ENCODE results near the gene TBC1D32.
"Not testable (repeated sequence)": the region's sequence is repeated elsewhere in the genome, so short reads cannot be mapped to it uniquely, and the experiment has no call there.

TBC1D32 gene, protein sequence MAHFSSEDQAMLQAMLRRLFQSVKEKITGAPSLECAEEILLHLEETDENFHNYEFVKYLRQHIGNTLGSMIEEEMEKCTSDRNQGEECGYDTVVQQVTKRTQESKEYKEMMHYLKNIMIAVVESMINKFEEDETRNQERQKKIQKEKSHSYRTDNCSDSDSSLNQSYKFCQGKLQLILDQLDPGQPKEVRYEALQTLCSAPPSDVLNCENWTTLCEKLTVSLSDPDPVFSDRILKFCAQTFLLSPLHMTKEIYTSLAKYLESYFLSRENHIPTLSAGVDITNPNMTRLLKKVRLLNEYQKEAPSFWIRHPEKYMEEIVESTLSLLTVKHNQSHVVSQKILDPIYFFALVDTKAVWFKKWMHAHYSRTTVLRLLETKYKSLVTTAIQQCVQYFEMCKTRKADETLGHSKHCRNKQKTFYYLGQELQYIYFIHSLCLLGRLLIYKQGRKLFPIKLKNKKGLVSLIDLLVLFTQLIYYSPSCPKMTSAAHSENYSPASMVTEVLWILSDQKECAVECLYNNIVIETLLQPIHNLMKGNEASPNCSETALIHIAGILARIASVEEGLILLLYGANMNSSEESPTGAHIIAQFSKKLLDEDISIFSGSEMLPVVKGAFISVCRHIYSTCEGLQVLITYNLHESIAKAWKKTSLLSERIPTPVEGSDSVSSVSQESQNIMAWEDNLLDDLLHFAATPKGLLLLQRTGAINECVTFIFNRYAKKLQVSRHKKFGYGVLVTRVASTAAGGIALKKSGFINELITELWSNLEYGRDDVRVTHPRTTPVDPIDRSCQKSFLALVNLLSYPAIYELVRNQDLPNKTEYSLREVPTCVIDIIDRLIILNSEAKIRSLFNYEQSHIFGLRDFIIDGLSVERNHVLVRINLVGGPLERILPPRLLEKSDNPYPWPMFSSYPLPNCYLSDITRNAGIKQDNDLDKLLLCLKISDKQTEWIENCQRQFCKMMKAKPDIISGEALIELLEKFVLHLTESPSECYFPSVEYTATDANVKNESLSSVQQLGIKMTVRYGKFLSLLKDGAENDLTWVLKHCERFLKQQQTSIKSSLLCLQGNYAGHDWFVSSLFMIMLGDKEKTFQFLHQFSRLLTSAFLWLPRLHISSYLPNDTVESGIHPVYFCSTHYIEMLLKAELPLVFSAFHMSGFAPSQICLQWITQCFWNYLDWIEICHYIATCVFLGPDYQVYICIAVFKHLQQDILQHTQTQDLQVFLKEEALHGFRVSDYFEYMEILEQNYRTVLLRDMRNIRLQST
- total RNA-seq = 0.86 to 8.0 (median 4.9) reads per million in 18 experiments

DNA sequence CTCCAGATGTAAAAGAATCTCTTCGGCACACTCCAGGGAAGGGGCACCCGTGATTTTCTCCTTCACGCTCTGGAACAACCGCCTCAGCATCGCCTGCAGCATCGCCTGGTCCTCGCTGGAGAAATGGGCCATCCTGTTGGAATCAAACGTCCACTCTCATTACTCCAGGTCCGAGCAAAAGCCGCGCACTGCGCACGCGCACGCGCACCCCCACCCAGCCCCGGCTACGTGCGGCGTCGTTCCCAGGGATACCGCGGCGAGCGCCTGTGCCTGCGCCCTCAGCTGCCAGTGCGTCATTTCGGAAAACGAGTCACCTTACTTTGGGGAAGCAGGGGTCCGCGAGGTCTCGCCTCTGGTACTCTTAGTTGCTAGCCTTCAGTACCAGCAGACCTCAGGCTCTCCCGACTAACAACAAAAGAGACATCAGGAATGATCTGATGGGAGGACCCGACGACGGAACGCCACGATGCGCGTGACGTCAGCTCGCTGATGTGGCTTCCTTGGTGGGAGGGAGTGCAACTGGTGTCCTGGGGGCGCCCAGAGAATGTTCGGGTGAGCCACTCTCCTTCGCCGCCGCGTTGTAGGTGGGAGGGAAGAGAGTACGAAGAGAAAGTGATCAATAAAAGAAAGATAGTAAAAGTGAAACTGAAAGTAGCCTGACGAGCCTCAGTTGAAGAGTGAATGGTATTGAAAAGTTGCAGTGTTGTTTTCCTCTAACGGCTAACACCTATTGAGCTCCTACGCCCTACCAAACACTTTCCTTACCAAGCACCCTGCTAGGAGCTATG lies at the start of gene TBC1D32:
Gene TBC1D32 (minus strand): TSS at position 182 of the 788 bp plus-strand sequence. CDS start 50 bp downstream, at position 132.
- DNase-seq = peak; percentile 90 to 93

DNA sequence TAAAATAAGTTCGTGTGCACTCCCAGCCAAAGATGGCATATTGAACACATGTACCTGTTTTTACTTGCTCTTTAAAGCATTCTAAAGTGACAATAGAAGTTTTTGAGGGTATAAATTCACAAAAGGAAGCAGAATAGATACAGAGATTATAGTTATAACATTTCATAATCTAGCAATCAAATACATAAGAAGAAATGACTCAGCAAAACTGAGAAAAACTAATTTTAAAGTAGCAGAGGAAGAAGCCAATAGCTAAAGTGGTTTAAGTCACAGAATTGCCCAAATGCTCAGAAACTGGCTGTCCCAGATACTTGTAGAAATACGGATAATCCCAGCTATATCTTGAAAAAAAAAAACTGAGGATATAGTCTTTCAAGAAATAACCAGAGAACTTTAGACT lies 49.2 kb upstream of the TBC1D32 start:
- DNase-seq = no peak

DNA sequence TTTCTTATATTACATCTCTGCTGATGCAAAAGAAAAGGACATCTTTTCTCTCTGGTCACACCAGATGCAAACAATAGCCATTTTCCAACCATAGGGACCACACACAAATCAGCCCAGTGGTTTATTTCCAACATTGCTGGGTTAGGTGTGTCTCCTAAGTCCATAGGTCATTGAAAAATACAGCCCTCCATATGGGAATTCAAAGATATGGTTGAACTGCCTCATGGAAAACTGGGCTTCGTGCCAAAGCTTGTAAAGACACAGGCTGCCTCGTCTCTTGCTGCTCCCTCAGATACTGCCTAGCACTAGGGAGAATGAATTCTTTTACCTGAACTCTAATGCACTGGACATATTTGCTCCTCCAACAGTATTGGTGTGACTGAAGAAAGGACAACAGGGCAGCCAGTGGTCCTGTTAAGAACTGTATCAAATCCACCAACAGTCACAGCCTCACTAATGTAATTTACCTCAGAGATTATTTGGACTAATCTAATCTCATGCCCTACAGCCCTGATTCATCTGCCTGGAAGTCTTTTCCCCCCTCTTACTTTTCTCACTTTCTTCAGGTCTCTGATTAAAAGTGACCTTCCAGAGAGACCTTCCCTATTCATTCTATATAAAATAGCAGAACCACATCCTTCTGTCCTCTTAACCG lies 48.3 kb upstream of the TBC1D32 start:
- no peak for DNase-seq

DNA sequence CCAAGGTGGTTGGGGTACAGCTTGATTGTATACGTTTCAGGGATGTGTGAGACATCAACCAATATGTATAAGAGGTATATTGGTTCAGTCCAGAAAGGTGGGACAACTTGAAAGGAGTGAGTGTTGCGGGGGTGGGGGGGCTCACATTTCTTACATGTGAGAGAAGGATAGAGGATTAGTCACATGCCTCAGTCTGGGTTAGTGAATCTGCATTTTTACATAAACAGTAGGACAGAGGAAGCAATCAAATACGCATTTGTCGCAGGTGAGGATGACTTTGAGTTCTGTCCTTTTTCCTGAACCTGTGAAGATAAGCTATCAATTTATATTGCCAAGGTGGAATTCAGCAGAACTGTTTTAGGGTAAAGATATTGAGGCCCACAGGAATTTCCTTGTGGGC lies 42.1 kb upstream of the TBC1D32 start:
- DNase-seq = no peak

DNA sequence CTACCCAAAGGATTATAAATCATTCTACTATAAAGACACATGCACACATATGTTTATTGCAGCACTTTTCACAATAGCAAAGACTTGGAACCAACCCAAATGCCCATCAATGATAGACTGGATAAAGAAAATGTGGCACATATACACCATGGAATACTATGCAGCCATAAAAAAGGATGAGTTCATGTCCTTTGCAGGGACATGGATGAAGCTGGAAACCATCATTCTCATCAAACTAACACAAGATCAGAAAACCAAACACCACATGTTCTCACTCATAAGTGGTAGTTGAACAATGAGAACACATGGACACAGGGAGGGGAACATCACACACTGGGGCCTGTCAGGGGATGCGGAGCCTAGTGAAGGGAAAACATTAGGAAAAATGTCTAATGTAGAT lies 39.9 kb upstream of the TBC1D32 start:
- not testable (repeated sequence) for DNase-seq

DNA sequence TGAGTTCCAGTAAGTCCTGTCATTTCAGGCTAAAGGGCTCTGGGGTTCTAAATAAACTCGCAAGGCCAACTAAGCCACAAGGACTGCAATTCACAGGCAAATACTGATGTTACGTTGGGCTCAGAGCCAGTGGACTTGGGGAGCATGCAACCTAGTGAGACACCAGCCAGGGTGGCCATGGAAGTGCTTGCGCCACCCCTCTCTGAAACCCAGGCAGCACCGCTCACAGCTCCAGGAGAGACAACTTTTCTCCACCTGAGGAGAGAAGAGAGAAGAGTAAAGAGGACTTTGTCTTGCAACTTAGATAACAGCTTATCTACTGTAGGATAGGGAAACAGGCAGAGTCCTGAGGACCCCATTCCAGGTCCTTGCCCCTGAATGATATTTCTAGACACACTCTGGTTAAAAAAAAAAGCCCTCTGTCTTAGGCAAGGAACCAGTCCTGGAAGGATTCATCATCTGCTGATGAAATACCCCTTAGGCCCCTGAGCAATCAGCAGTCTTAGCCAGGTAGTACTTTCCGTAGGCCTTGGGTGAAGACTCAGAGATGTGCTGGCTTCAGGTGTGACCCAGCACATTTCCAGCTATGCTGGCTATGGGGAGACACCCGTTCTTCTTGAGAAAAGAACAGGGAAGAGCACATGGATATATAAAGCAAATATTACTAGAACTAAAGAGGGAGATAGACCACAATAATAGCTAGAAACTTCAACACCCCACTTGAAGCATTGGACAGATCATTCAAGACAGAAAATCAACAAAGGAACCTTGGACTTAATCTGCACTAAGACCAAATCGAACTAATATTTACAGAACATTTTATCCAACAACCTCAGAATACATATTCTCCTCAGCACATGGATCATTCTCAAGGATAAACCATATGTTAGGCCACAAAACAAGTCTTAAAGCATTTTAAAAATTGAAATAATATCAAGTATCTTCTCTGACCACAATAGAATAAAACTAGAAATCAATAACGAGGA lies 31.5 kb upstream of the TBC1D32 start:
- no peak for DNase-seq

DNA sequence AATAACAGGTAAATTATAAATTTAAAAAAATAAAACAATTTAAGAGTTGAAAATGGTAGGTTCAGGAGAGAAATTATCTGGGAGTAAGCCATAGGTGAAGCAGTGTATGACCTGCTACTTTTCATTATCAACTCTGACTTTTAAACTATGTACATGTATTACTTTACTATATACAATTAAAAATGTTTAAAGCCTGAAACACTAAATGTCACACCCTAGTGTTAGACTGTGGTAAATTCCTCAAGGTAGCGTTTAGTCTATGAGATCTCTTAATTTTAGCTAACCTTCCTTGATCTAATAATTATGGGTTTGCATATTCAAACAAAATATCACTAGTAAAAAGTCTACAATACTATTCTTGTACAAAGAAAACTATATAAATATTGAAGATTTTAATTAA lies 22.3 kb upstream of the TBC1D32 start:
- no peak for DNase-seq

DNA sequence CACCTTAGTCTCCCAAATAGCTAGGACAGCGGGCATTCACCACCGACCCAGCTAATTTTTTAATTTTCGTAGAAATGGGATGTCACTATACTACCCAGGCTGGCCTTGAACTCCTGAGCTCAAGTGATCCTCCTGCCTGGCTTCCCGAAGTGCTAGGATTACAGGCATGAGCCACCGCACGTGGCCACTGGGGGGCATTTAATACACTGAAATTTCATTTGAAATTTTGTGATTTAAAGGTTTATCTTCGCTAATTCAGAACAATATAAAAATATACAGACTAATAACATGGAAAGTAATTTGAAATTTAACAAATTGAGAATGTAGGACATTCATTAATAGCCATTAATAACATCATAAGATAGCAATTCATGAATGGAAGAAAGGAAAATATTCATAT lies 20.5 kb upstream of the TBC1D32 start:
- DNase-seq = no peak

DNA sequence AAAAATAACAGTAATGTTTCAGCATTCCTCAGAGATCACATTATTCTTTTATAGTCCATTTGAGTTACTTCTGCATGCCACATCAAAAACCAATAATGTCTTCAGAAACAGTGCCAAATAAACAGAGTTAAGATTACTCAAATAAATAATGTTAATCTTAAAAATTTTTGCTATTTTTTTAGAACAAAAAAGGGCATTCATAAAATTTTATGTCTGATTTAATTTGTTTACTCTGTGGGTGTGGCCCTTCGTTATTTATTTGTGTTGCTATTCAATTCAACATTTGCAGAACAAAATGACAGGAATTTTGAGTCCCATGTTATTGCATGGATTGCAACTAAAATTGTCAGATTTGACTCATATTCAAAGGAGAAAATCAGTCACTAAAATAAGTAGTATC lies 18.7 kb upstream of the TBC1D32 start:
- no peak for DNase-seq

DNA sequence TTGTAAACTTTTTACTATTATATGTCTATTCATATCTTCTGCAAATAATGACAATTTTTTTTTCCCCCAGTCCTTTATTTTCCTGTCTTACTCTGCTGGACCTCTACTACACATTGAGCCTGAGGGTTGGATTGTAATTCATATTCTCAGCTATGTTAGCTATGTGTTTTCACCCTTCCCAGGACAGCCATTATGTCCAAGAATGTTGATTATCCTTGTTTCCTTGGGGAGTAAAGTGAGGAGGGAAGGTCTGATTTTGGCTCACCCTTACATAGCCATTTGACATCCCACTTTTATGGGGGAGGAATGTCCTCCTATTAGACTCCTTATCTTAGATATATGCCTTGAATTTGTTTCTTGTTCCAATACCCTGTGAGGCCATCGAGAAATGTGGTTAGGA lies 17.6 kb upstream of the TBC1D32 start:
- DNase-seq = no peak

DNA sequence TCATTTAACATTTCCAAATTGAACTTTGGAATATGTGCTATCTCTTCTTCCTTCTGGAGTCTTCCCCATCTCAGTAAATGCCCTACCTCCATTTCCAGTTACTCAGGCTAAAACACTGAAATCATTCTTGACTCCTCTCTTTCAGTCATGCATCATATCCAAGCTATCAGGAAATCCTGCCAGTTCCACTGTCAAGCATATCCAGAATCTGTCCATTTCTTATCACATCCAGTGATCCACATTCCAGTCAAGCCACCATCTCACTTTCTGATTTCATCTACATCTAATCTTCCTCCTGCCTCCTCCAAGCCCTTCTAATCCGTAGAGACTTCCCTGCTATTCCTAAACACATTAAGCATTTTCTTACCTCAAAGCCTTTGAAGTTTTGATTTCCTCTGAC lies 15.3 kb upstream of the TBC1D32 start:
- DNase-seq = no peak

DNA sequence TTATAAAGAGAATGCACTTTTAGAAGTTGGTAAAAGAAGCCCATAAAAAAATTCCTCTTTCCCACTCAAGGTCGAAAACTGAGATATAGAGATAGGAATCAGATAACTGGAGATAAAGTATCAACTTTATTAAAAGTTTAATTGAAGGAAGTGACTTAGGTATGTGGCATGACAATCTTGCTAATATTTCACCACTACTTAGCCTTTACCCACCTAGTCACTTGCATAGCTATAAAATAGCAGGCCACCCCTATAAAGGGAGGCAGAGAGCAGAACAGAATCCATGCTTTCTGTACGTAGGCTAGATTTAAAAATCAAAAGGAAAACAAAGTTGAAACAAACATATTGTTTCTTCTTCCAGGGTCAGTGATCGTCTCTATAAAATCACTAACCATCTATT lies 13.2 kb upstream of the TBC1D32 start:
- DNase-seq = no peak

DNA sequence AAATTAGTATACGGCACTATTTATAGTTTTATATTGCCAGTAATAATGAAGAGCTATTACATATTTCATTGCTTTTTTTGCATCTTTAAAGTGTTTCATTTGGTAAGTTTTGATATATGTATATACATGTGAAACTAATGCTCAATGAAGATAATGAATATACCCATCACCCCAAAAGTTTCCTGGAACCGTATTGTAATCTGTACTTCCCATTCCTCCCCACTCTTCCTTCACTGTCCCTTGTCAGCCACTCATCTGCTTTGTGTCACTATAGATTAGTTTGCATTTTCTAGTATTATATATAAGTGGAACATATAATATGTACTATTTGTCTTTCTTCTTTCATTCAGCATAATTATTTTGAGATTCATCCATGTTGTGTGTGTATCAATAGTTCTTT lies 10.3 kb upstream of the TBC1D32 start:
- DNase-seq = no peak

DNA sequence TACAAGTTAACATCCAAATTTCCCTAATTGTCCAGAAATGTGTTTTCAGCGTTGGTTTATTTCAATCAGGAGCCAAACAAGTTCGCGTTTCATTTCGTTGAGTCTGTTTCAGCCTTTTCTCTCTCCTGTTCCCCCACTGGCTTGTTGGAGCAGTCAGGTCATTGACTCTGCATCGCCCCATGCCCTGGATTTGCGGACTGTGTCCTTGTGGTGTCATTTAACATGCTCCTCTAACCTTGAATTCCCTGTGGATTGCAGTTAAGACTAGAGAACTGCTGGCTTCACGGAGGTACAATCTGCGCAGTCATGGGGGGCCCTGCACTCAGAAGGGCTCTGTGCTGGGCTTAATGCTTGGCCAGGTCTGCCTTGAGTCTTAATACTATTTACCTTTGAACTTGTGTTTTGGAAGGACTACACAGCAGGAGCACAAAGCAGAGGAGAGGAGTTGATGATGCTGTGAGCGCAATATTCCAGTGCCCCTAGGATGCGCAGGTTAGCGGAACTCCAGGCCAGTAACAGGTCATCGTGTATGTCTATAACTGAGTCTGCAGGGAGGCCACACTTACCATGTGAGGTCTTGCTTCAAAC lies 5.5 kb upstream of the TBC1D32 start:
- no peak for DNase-seq

DNA sequence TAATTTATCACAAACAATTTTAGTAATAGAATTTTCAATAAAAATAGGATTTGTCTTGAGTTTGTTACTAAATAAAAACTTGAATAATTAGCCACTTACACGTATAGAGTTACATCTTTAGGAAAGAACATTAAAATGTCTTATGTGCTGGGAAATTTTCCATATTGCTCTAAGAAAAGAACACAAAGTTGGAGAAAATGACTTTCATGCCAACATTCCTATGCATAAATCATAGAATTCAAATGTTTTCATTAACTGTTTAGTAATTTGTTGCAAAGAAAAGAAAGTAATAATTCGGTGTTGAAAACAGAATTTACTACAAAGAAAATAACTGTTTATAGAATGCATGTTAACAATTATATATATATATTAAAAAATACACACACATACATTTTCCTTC lies 4.7 kb upstream of the TBC1D32 start:
- DNase-seq = no peak

DNA sequence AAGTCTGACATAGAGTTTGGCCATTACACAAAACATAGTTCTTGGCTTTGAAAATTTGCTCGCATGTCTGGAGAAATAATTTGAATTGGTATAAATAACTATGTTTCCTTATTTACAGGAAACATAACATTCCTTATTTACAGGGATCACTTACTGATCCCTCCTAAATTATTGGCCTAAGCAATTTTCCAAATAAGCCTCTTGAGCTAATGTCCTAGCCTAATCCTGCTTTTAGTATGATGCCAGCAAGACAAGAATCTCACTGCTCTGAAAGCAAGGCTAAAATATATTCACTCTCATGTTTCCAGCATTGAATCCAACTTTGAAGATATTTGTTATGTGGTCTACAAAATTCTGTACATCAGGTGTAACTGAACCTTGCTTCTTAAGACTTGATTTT lies 4.1 kb upstream of the TBC1D32 start:
- no peak for DNase-seq

DNA sequence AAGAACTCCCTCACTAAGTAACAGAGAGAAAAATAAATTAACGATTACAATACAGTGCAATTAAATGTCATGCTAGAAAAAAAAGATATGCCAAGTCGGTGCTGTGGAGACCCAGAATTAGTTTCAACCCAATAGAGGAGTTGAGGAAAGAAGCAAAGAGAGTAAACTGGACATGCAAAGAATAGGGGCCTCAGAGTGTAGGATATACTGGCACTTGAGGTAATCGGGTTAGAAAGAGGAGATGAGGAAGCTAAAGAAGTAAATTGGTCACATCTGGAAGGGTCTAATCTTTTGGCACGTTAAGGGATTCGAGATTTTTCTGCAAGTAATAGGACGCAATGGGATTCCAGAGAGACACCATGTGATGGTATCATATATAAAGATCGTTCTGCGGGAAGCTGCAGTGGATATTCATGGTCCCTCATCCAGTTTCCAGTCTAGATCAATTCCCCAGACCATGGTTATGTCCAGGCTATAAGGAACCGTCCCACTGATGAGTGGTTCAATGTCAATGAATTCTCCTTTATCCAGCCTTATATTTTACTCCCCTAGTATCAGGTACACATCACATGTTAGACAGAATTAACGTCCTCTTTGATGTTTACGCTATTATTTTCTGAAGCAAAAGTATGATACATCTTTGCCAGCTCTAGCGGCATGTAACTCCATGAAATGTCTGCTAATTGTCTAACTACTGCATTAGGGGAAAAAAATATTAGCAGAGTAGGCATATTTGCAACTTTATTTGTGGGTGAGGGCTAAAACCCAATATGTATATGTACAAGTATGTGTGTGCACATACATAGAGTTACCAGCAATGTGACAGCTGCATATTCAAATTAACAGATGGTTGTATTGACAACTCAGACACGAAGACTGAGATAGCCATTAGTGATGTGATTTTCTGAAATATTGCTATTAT lies 1.1 kb upstream of the TBC1D32 start:
- DNase-seq = no peak

DNA sequence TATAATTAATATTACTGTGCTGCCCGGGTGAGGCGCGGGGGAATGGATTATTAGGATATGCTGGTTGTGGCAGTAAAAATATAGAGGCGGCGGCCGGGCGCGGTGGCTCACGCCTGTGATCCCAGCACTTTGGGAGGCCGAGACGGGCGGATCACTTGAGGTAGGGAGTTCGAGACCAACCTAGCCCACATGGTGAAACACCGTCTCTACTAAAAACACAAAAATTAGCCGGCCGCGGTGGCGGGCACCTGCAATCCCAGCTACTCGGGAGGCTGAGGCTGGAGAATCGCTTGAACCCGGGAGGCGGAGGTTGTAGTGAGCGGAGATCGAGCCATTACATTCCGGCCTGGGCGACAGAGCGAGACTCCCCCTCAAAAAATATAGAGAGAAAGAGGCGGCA lies 586 bp downstream of the TBC1D32 start:
- not testable (repeated sequence) for DNase-seq

DNA sequence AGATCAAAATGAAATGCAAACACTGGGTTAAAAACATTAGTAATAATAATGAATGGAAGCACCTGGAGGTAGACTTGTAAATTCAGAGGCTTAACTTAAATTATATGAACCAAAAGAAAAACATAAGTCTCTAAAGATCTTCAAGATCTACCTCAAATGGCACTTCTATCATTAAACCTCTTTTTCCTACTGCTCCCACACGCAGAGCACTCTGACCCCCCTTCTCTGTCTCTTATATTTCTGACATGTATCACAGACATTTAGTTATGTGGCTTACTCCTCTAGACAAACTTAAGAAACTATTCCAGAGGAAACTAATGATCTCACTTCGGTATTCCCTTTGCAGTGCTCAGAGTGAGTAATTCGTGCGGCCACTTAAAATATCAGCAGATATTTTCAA lies 1.1 kb downstream of the TBC1D32 start:
- DNase-seq = no peak

Measured in inflammatory macrophage (primary cell).